Thoracic aorta (tissue), 2 donors: ENCODE measurements around the gene DNAJC28. TPM values are rescaled to one million over a fixed set of nuclear protein-coding genes. Genes with fewer than 3 reads are reported as not detected.
"Not testable (repeated sequence)": the region's sequence is repeated elsewhere in the genome, so short reads cannot be mapped to it uniquely, and the experiment has no call there.

Experiments used
- ATAC-seq: fragments of 150-250 bp; one replicate; pipeline ENCODE4 v1.8.0; 2017; ENCODE audit warnings: low read depth; ENCODE audit not compliant: insufficient number of reproducible peaks, low FRiP score
- DNase-seq: peaks from one replicate; pipeline ENCODE4 v3.0.0-alpha.2; 2020; ENCODE audit warnings: low spot score
- H3K27ac ChIP-seq, 2 donors: fragments of 200-600 bp; sonication (generic); 1 replicate in 1 of 2; 2 replicates in 1 of 2; pipeline ENCODE4 v1.5.1; 2016; ENCODE audit warnings: mild to moderate bottlenecking in 2 of 2, moderate library complexity in 2 of 2
- H3K27me3 ChIP-seq: fragments of 200-600 bp; sonication (generic); replicated peaks from 2 replicates; pipeline ENCODE4 v1.6.0; 2016; ENCODE audit warnings: mild to moderate bottlenecking; ENCODE audit not compliant: insufficient read depth
- H3K36me3 ChIP-seq: fragments of 200-600 bp; sonication (generic); one replicate; pipeline ENCODE4 v1.5.1; 2016
- H3K4me1 ChIP-seq, 2 donors: fragments of 200-600 bp; sonication (generic); 1 replicate in 1 of 2; 2 replicates in 1 of 2; pipeline versions ENCODE4 v1.5.1 to v1.6.0; 2016; ENCODE audit warnings: low read depth in 2 of 2, mild to moderate bottlenecking in 1 of 2; ENCODE audit not compliant: control insufficient read depth in 1 of 2
- H3K4me3 ChIP-seq: fragments of 200-600 bp; sonication (generic); 2 replicates; pipeline ENCODE4 v1.5.1; 2016; ENCODE audit warnings: mild to moderate bottlenecking
- H3K9me3 ChIP-seq: fragments of 200-600 bp; sonication (generic); 2 replicates; pipeline ENCODE4 v1.5.1; 2016
- CTCF ChIP-seq: fragments of 200-600 bp; sonication (generic); IDR thresholded peaks from one replicate; pipeline ENCODE4 v1.5.1; 2019; ENCODE audit warnings: antibody characterized with exemption
- total RNA-seq, 2 donors: library from RNA; depleted of rRNA; stranded (reverse); fragments of >200 nt; gene quantifications; one replicate each; pipeline versions ENCODE4 v1.1.0 to v1.2.3, GENCODE V29; 2016

The DNAJC28 gene
- total RNA-seq, 2 donors from 2014 or later = 0.42 to 1.5 TPM

DNA sequence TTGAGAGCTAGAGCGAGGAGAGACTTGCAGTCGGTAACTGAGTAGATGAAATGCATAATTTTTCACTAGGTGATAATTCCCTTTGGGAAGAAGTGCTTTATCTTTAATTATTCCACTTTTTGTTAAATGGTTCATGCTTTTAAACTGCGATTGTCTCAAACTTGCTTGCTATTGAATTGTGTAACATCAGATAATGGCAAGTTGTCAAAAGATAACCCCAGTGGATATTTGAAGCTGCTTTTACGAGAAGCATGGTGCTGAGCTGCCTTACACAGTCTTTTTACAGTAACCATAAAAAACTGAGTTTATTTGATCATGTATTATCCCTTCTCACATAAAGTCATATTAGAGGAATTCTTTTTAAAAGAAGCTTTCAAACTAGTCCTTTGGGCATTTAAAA is 41.9 kb downstream of the DNAJC28 start:
- TF ChIP-seq CTCF = no peak
- H3K27me3 ChIP-seq = no peaks in the 10 kb centered on the region
- no peak for ATAC-seq
- H3K36me3 ChIP-seq = peaks cover 3% of the 10 kb centered on the region
- no peaks in the 10 kb centered on the region for H3K4me1 ChIP-seq
- no peaks in the 10 kb centered on the region for H3K9me3 ChIP-seq
- DNase-seq = no peak
- H3K4me3 ChIP-seq = no peak overlapping the region
- no peak overlapping the region for H3K27ac ChIP-seq

- not testable (repeated sequence) for DNase-seq
These were observed 44.9 kb downstream of the DNAJC28 start for GRCh38 chr21:33446620-33447019.

GRCh38 chr21:33444499-33444898 is 47.0 kb downstream of the DNAJC28 start:
- Histone ChIP-seq H3K4me1 (peaks cover 0 to 4% of the 10 kb centered on the region in 2 donors), H3K27me3 (no peaks in the 10 kb centered on the region), H3K27ac (no peak overlapping the region), H3K36me3 (peaks cover 3% of the 10 kb centered on the region), H3K4me3 (no peak overlapping the region), H3K9me3 (no peaks in the 10 kb centered on the region)
- DNase-seq (no peak), ATAC-seq (no peak)
- TF ChIP-seq CTCF = no peak

More at GRCh38 chr21:33446620-33447019, 44.9 kb downstream of the DNAJC28 start:
- ATAC-seq, H3K36me3 ChIP-seq, H3K9me3 ChIP-seq, H3K4me3 ChIP-seq, H3K4me1 ChIP-seq, H3K27me3 ChIP-seq, H3K27ac ChIP-seq: not testable (repeated sequence)

- no peak for DNase-seq
- Histone ChIP-seq H3K36me3 (no peaks in the 10 kb centered on the region), H3K9me3 (no peaks in the 10 kb centered on the region), H3K4me3 (no peak overlapping the region), H3K27ac (no peak overlapping the region), H3K4me1 (peaks cover 0 to 4% of the 10 kb centered on the region in 2 donors), H3K27me3 (no peaks in the 10 kb centered on the region)
- ATAC-seq = no peak
- TF ChIP-seq CTCF = no peak
These were observed 48.3 kb downstream of the DNAJC28 start for GRCh38 chr21:33443194-33443593.

DNA sequence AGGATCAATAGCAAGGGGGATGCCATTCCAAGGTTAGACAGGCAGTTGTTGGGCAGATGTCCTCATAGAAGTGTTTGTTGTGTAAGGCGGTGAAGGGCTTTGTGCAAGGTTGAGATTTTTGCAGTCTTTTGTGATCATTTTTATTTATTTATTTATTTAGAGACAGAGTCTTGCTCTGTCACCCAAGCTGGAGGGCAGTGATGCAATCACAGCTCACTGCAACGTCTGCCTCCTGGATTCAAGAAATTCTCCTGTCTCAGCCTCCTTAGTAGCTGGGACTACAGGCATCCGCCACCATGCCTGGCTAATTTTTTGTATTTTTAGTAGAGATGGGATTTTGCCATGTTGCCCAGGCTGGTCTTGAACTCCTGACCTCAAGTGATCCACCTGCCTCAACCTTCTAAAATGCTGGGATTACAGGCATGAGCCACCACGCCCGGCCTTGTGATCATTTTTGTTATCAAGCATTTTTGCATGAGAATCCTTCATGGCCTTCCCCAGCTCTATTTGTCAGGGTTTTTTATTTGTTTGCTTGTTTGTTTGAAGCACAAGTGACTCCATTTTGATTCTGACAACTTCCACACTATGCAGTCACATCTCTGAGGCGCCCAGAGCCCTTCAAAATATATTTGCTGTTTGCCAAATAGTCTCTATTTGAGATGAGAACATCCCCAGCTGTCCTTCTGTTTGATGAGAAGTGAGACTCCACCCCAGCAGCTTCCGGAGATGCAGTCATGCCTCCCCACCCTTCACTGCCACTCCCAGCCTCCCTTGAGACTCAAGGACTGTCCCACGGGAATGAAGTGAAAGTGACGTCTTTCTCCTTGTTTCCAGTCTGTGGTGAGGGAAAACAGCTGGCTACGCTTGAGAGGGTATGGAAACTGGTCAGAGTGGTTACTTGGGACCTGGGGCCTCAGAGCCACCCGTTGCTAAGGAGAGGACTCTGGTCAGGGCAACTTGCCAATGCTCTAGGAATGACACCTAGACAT is 49.7 kb downstream of the DNAJC28 start:
- H3K36me3 ChIP-seq = peaks cover 11% of the 10 kb centered on the region
- TF ChIP-seq CTCF = no peak

More for the DNA sequence above, 49.7 kb downstream of the DNAJC28 start:
- peaks cover 0 to 4% of the 10 kb centered on the region in 2 donors for H3K4me1 ChIP-seq
- no peaks in the 10 kb centered on the region for H3K27me3 ChIP-seq
- ATAC-seq (peak; percentile 53), DNase-seq (no peak)
- H3K4me3 ChIP-seq = no peak overlapping the region
- H3K9me3 ChIP-seq = no peaks in the 10 kb centered on the region
- H3K27ac ChIP-seq = no peak overlapping the region

Other genes with a start within 250 kb of the DNAJC28 start
- gene IL10RB, start 225.3 kb downstream of the DNAJC28 start, total RNA-seq = 10 to 100 TPM; 13.0 to 33.6 TPM
- 10 to 100 TPM; 31.3 to 61.9 TPM for gene IFNAR1, start 166.7 kb downstream of the DNAJC28 start, total RNA-seq
- 10 to 100 TPM; 67.3 to 72.2 TPM for gene IFNGR2, start 88.3 kb downstream of the DNAJC28 start, total RNA-seq
- 10 to 100 TPM; 51.4 to 79.9 TPM for gene TMEM50B, start 11.7 kb downstream of the DNAJC28 start, total RNA-seq
- 100 to 1,000 TPM in 1 of 2 donors, 10 to 100 TPM in 1; 64.4 to 172 TPM for gene GART, start 50.4 kb upstream of the DNAJC28 start, total RNA-seq
- gene SON, start 51.3 kb upstream of the DNAJC28 start, total RNA-seq = 100 to 1,000 TPM; 260 to 331 TPM
- gene DONSON, start 97.0 kb upstream of the DNAJC28 start, total RNA-seq = 10 to 100 TPM; 12.1 to 19.2 TPM
- gene CRYZL1, start 150.0 kb upstream of the DNAJC28 start, total RNA-seq = 10 to 100 TPM; 26.8 to 61.4 TPM
- 10 to 100 TPM; 50.9 to 78.6 TPM for gene ITSN1, start 150.8 kb upstream of the DNAJC28 start, total RNA-seq